HG03175 (cell line): Measurements from ENCODE around the gene RIC1.

Experiments
- ATAC-seq: cut with Tn5 transposase; IDR thresholded peaks from one replicate; pipeline ENCODE4 v1.9.1; 2021; ENCODE audit warnings: mild to moderate bottlenecking, moderate library complexity; ENCODE audit not compliant: unreplicated experiment

RIC1 gene

GRCh38 chr9:5820425-5820824, 191.5 kb downstream of the RIC1 start:
- no peak for ATAC-seq

- no peak for ATAC-seq
Observed at GRCh38 chr9:5825223-5825622, 196.3 kb downstream of the RIC1 start.
